Breast epithelium (tissue), 4 donors: ENCODE data around the gene OR5D14. TPM values are rescaled to one million over a fixed set of nuclear protein-coding genes. Genes with fewer than 3 reads are reported as not detected.

Experiments used
- DNase-seq, 2 donors: peaks; one replicate each; pipeline ENCODE4 v3.0.0-alpha.2; 2019; ENCODE audit warnings: low spot score in 2 of 2
- H3K27ac ChIP-seq, 2 donors: fragments of 200-600 bp; sonication (generic) in 1 of 2; one replicate each; pipeline ENCODE4 v1.5.1; 2016 to 2019; ENCODE audit warnings: mild to moderate bottlenecking in 1 of 2
- H3K27me3 ChIP-seq, 2 donors: fragments of 200-600 bp; sonication (generic) in 1 of 2; one replicate each; pipeline versions ENCODE4 v1.5.1 to v1.6.0; 2017 to 2019; ENCODE audit warnings: control low read depth in 1 of 2, mild to moderate bottlenecking in 1 of 2
- H3K36me3 ChIP-seq: fragments of 200-600 bp; one replicate; pipeline ENCODE4 v1.5.1; 2019
- H3K4me1 ChIP-seq, 2 donors: fragments of 200-600 bp; sonication (generic); one replicate each; pipeline ENCODE4 v1.5.1; 2016 to 2019; ENCODE audit warnings: control low read depth in 1 of 2
- H3K4me3 ChIP-seq, 3 donors: fragments of 200-600 bp; sonication (generic); 1 replicate in 2 of 3; 2 replicates in 1 of 3; pipeline ENCODE4 v1.5.1; 2016 to 2019; ENCODE audit warnings: mild to moderate bottlenecking in 3 of 3, moderate library complexity in 2 of 3
- H3K9me3 ChIP-seq, 2 donors: fragments of 200-600 bp; sonication (generic) in 1 of 2; one replicate each; pipeline ENCODE4 v1.5.1; 2016 to 2019; ENCODE audit warnings: control low read depth in 1 of 2
- CTCF ChIP-seq, 3 donors: fragments of 450-650 bp; IDR thresholded peaks; one replicate each; pipeline ENCODE4 v1.5.1; 2016 to 2017; ENCODE audit warnings: antibody characterized with exemption in 3 of 3, mild to moderate bottlenecking in 3 of 3, moderate library complexity in 3 of 3
- POLR2A ChIP-seq: fragments of 450-650 bp; IDR thresholded peaks from one replicate; pipeline ENCODE4 v1.6.1; 2016; ENCODE audit warnings: antibody characterized with exemption, mild to moderate bottlenecking, moderate library complexity
- POLR2AphosphoS5 ChIP-seq, 3 donors: sonication (generic); formaldehyde crosslinking; IDR thresholded peaks; one replicate each; pipeline ENCODE4 v1.6.1; 2017; ENCODE audit warnings: antibody characterized with exemption in 3 of 3
- intact Hi-C: fragments of 100-400 bp; cut with DNase I; formaldehyde crosslinking; loops from one replicate; pipeline ENCODE4 v1.15.1; 2023; ENCODE audit warnings: low total_unique reads
- total RNA-seq, 3 donors: library from RNA; depleted of rRNA; stranded (reverse); fragments of >200 nt; gene quantifications; one replicate each; pipeline ENCODE4 v1.1.0, GENCODE V29; 2016

OR5D14 gene
- not detected for total RNA-seq

GRCh38 chr11:55795256-55795655, at the start of gene OR5D14:
Gene OR5D14, plus strand, starts transcription at chr11:55795556. Its CDS starts 0 bp downstream, at chr11:55795556.
- intact Hi-C loops: no loop called here
- TF ChIP-seq CTCF (IDR thresholded peaks at IDR 0.05) (no peak), POLR2A (no peak), POLR2AphosphoS5 (IDR thresholded peaks at IDR 0.05) (no peak)

DNA sequence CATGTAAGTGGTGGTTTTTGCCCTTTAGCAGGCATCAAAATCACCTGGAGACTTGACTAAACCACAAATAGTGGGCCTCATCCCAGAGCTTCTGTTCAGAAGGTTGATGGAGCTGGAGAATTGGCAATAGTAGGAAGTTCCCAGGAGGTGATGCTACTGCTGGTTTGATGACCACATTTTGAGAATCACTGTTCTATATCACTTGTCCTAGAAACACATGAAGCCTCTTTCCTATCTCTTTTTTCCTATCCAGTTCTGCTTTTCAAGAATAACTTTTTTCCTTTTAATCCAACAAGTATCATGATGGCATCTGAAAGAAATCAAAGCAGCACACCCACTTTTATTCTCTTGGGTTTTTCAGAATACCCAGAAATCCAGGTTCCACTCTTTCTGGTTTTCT, 22.2 kb upstream of the OR5D14 start, which contains the start of gene OR5D13:
Gene OR5D13, plus strand, starts transcription at position 301 of the 400 bp plus-strand sequence. Its CDS starts 0 bp downstream, at position 301.
- H3K4me3 ChIP-seq: no peak within 1 kb of the TSS
- H3K4me1 ChIP-seq: no peaks in the 10 kb centered on the region
- no peaks in the 10 kb centered on the region for H3K9me3 ChIP-seq
- intact Hi-C loops: no loop called here
- TF ChIP-seq POLR2AphosphoS5 (IDR thresholded peaks at IDR 0.05) (no peak), POLR2A (no peak), CTCF (IDR thresholded peaks at IDR 0.05) (no peak)
- no peak within 1 kb of the TSS for H3K27ac ChIP-seq
- H3K36me3 ChIP-seq: no peaks in the 10 kb centered on the region
- H3K27me3 ChIP-seq: no peaks in the 10 kb centered on the region
- no peak for DNase-seq

More at GRCh38 chr11:55795256-55795655, at the start of gene OR5D14:
- Histone ChIP-seq H3K27me3 (no peaks in the 10 kb centered on the region), H3K27ac (no peak within 1 kb of the TSS), H3K9me3 (peaks cover 0 to 5% of the 10 kb centered on the region in 2 donors), H3K4me3 (no peak within 1 kb of the TSS), H3K36me3 (no peaks in the 10 kb centered on the region), H3K4me1 (no peaks in the 10 kb centered on the region)
- no peak for DNase-seq

DNA sequence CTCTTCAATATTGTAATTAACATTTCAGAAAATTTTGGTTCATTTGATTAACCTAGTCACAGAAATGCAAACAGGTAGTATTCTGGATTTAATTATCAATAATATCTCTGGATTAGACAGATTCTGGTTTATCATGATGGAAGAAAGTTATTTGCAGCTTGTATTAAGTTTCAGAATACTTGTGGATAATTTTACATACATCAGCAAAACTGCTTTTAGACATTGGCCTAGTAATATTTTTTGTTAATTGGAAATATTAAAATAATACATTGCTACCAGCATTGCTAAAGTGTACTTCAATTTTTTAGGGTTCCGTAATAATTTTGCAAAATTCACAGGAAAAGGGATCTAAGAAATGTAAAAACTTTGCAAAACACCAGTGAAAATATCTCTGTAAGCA, 3.8 kb upstream of the OR5D14 start:
- Histone ChIP-seq H3K4me1 (no peaks in the 10 kb centered on the region), H3K9me3 (no peaks in the 10 kb centered on the region), H3K4me3 (no peak overlapping the region), H3K36me3 (no peaks in the 10 kb centered on the region), H3K27me3 (no peaks in the 10 kb centered on the region), H3K27ac (no peak overlapping the region)
- TF ChIP-seq POLR2A (no peak), POLR2AphosphoS5 (IDR thresholded peaks at IDR 0.05) (no peak), CTCF (IDR thresholded peaks at IDR 0.05) (no peak)
- intact Hi-C loops: no loop called here
- no peak for DNase-seq

DNA sequence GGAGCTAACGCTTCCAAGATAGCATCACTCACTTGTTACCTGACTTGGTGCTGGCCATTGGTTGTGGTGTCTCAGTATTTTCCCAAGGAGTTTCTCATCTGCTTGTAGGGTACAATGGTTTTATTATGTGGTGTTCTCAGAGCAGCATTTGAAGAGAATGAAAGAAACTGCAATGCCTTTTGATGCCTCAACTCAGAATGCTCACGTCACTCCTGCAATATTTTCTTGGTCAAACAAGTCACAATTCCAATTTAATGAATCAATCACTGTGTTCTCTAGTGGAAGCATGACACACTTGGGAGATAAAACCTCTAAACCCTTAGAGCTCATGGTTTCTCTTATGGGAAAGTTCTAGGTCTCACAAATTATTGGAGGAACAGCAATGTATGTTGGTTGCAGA, 2.0 kb upstream of the OR5D14 start:
- Histone ChIP-seq H3K27ac (no peak overlapping the region), H3K27me3 (no peaks in the 10 kb centered on the region), H3K9me3 (no peaks in the 10 kb centered on the region), H3K4me1 (no peaks in the 10 kb centered on the region), H3K4me3 (no peak overlapping the region), H3K36me3 (no peaks in the 10 kb centered on the region)
- no peak for DNase-seq
- TF ChIP-seq POLR2AphosphoS5 (IDR thresholded peaks at IDR 0.05) (no peak), POLR2A (no peak), CTCF (IDR thresholded peaks at IDR 0.05) (no peak)
- intact Hi-C loops: no loop called here

- Histone ChIP-seq H3K4me1 (no peaks in the 10 kb centered on the region), H3K9me3 (peaks cover 7 to 26% of the 10 kb centered on the region in 2 donors), H3K27me3 (no peaks in the 10 kb centered on the region), H3K4me3 (no peak overlapping the region), H3K36me3 (no peaks in the 10 kb centered on the region), H3K27ac (no peak overlapping the region)
- intact Hi-C loops: no loop called here
- no peak for DNase-seq
- TF ChIP-seq POLR2A: no peak
- TF ChIP-seq POLR2AphosphoS5 (IDR thresholded peaks at IDR 0.05): no peak
- no peak for TF ChIP-seq CTCF (IDR thresholded peaks at IDR 0.05)
Observed at GRCh38 chr11:55806248-55806647, 10.9 kb downstream of the OR5D14 start.
